Measurements from ENCODE around the gene FBXL16.

FBXL16 gene

GRCh38 chr16:724188-725040 lies 18.8 kb upstream of the FBXL16 start:
- FAIRE-seq (no peak), DNase-seq (ENCODE audit: insufficient read length, low spot score) (no peak)
- TF ChIP-seq, protein P1, sequence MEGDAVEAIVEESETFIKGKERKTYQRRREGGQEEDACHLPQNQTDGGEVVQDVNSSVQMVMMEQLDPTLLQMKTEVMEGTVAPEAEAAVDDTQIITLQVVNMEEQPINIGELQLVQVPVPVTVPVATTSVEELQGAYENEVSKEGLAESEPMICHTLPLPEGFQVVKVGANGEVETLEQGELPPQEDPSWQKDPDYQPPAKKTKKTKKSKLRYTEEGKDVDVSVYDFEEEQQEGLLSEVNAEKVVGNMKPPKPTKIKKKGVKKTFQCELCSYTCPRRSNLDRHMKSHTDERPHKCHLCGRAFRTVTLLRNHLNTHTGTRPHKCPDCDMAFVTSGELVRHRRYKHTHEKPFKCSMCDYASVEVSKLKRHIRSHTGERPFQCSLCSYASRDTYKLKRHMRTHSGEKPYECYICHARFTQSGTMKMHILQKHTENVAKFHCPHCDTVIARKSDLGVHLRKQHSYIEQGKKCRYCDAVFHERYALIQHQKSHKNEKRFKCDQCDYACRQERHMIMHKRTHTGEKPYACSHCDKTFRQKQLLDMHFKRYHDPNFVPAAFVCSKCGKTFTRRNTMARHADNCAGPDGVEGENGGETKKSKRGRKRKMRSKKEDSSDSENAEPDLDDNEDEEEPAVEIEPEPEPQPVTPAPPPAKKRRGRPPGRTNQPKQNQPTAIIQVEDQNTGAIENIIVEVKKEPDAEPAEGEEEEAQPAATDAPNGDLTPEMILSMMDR (IDR thresholded peaks at IDR 0.05; ENCODE audit: insufficient read depth, missing control alignments) = no peak

- no peak for DNase-seq (ENCODE audit: insufficient read length, low spot score)
- TF ChIP-seq, protein P1 (IDR thresholded peaks at IDR 0.05; ENCODE audit: insufficient read depth, missing control alignments) = no peak
- FAIRE-seq = no peak
These were observed 18.1 kb upstream of the FBXL16 start for GRCh38 chr16:723695-724094.

DNA sequence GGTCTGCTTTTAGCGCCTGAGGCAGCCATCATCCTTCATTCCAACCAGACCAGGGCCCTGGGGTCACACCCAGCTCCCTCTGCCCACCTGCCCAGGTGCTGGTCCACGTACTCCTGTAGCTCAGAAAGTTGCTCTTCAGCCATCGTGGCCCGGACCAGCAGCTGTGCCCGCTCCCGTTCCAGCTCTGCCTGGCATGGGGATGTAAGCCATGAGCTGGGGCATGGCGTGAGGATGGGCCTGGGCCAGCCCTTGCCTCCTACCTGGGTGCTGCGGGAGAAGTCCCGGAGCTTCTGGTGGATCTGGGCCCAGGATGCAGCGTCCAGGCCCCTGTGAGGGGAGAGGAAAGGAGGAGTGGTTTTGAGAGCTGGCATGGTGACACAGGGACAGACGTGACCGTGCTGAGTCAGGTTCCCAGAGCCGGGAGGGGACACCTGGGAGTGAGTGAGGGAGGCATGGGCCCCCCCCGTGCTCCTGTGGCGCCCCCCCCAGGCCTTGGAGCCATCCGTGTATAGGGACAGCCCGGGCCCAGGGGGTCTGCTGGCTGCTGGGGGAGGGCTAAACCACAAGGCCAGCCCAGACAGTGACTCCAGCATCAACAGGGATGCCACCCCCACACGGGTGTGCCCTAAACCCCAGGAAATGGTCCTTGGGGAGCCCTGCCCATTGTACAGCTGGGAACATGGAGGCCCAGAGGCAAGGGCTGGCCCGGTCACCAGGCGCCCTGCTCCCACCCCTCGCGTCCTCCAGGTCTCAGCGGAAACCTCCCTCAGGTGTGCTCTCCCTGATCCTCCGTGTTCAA lies 17.4 kb upstream of the FBXL16 start:
- FAIRE-seq (no peak), DNase-seq (ENCODE audit: insufficient read length, low spot score) (no peak)
- TF ChIP-seq, protein P1 (IDR thresholded peaks at IDR 0.05; ENCODE audit: insufficient read depth, missing control alignments) = no peak

DNA sequence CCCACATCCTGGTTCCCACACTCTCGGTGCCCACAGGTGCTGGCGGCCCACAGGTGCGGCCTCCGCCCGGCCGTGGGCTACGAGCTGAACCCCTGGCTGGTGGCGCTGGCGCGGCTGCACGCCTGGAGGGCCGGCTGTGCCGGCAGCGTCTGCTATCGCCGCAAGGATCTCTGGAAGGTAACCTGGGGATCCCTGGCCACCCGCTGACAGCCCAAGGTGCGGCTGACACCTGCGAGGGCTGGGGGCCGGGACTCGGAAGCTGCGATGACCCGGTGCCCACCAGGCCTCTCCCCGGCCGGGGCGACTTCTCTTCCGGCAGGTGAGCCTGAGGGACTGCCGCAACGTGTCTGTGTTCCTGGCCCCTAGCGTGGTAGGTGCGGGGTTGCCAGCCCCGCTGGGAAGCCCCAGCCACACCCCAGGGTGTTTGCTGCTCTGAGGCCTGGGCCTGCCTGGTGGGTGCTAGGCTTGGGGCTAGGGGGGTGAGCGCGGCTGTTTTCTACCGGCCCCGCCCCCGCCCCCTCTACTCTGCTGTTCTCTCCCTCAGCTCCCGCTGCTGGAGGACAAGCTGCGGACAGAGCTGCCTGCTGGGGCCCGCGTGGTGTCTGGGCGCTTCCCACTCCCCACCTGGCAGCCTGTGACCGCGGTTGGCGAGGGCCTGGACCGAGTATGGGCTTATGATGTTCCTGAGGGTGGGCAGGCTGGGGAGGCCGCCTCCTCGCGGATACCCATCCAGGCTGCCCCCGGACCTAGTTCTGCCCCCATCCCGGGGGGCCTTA lies 16.4 kb upstream of the FBXL16 start:
- no peak for DNase-seq (ENCODE audit: insufficient read length, low spot score)
- TF ChIP-seq, protein P1 (IDR thresholded peaks at IDR 0.05; ENCODE audit: insufficient read depth, missing control alignments) = no peak
- FAIRE-seq = no peak

GRCh38 chr16:720990-721764 lies 15.6 kb upstream of the FBXL16 start, which contains the start of gene ANTKMT:
ANTKMT (plus strand) TSS chr16:721146; CDS start chr16:721275, 129 bp downstream.
- FAIRE-seq = no peak
- TF ChIP-seq, protein P1 (IDR thresholded peaks at IDR 0.05; ENCODE audit: insufficient read depth, missing control alignments) = no peak
- DNase-seq (ENCODE audit: insufficient read length, low spot score) = peak; percentile 98

DNA sequence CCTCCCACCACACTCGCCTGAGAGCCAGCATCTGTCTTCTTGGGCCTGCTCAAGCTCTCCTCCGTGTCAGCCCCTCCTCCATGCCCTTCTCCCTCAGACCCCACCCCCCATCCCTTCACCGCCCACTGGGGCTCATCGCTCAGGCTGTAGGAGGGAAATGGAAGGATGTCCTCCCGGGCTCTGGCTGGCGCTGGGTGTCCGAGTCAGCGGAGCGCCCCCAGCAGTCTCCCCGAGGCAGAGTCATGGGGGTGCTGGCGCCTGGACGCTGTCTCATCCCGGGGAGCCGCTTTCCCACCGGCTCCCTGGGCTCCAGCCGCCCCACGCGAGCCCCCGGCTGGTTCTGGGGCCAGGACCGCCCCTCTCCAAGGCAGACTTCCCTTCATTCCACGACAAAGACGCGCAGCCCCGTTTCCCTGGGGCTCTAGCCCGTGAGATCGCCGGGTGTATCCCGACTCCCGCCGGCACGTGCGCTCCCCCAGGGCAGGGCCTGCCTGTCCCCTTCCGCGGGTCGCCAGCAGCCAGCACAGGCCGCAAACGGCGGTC lies 14.9 kb upstream of the FBXL16 start:
- TF ChIP-seq, protein P1 (IDR thresholded peaks at IDR 0.05; ENCODE audit: insufficient read depth, missing control alignments) = no peak
- no peak for FAIRE-seq
- DNase-seq (ENCODE audit: insufficient read length, low spot score) = peak; percentile 81

Measured in D721Med (cell line).